Fibroblast of lung (primary cell): ENCODE results near the gene ESR2. TPM values are rescaled to one million over a fixed set of nuclear protein-coding genes. Genes with fewer than 3 reads are reported as not detected.

Source experiments
- DNase-seq, 2 donors: peaks; one replicate each; pipeline versions ENCODE4 v3.0.0 to v3.0.0-alpha.2; 2010; ENCODE audit warnings: low read depth in 2 of 2
- H2AFZ ChIP-seq: 2 replicates; pipeline ENCODE4 v1.5.1; 2012; ENCODE audit warnings: low read length, control low read depth, inconsistent platforms
- H3K27ac ChIP-seq: 2 replicates; pipeline ENCODE4 v1.5.1; 2011; ENCODE audit warnings: low read length, control low read depth; ENCODE audit not compliant: insufficient read depth
- H3K27me3 ChIP-seq: 2 replicates; pipeline ENCODE4 v1.5.1; 2011; ENCODE audit warnings: mild to moderate bottlenecking, low read length; ENCODE audit not compliant: control insufficient read depth, insufficient read depth
- H3K36me3 ChIP-seq: 2 replicates; pipeline ENCODE4 v1.5.1; 2011; ENCODE audit warnings: low read length; ENCODE audit not compliant: control insufficient read depth, insufficient read depth
- H3K4me1 ChIP-seq: 2 replicates; pipeline ENCODE4 v1.5.1; 2011; ENCODE audit warnings: low read length; ENCODE audit not compliant: control insufficient read depth, insufficient read depth; ENCODE audit errors: extremely low read depth
- H3K4me2 ChIP-seq: 2 replicates; pipeline ENCODE4 v1.5.1; 2011; ENCODE audit warnings: low read length, control low read depth; ENCODE audit not compliant: insufficient read depth; ENCODE audit errors: extremely low read depth
- H3K4me3 ChIP-seq, 4 experiments: fragments of 200-600 bp in 1 of 4; sonication (generic) in 1 of 4; replicated peaks in 1 of 4; 2 replicates each; pipeline ENCODE4 v1.5.1; 2011 to 2016; ENCODE audit warnings: low read length in 4 of 4, low read depth in 3 of 4, mild to moderate bottlenecking in 3 of 4, control low read depth in 2 of 4, inconsistent platforms in 1 of 4, mixed read lengths in 1 of 4; ENCODE audit not compliant: insufficient read depth in 1 of 4; ENCODE audit errors: control extremely low read depth in 1 of 4
- H3K79me2 ChIP-seq: 2 replicates; pipeline ENCODE4 v1.5.1; 2012; ENCODE audit warnings: mild to moderate bottlenecking, low read length, inconsistent platforms; ENCODE audit not compliant: control insufficient read depth, insufficient read depth
- H3K9ac ChIP-seq: 2 replicates; pipeline ENCODE4 v1.5.1; 2011; ENCODE audit warnings: mild to moderate bottlenecking, low read length, control low read depth; ENCODE audit not compliant: insufficient read depth
- H3K9me3 ChIP-seq: 2 replicates; pipeline ENCODE4 v1.5.1; 2012; ENCODE audit warnings: low read depth, low read length; ENCODE audit not compliant: control insufficient read depth, insufficient read depth
- H4K20me1 ChIP-seq: 2 replicates; pipeline ENCODE4 v1.5.1; 2011; ENCODE audit warnings: low read length; ENCODE audit not compliant: control insufficient read depth, insufficient read depth; ENCODE audit errors: extremely low read depth
- EZH2 ChIP-seq: IDR thresholded peaks from 2 replicates; pipeline ENCODE4 v1.5.1; 2012; ENCODE audit warnings: low read length, control low read depth, mild to moderate bottlenecking; ENCODE audit errors: missing control alignments
- polyA plus RNA-seq, 2 donors: library from polyadenylated mRNA; depleted of rRNA in 1 of 2; stranded (reverse) in 1 of 2; unstranded in 1 of 2; fragments of >200 nt; gene quantifications; 2 replicates each; pipeline ENCODE4 v1.2.1, GENCODE V29; 2011 to 2012; ENCODE audit warnings: missing spikeins in 1 of 2
- total RNA-seq: library from RNA; depleted of rRNA; stranded (reverse); fragments of >200 nt; gene quantifications from 2 replicates; pipeline ENCODE4 v1.2.1, GENCODE V29; 2014
- TF ChIP-seq, protein P1 (sequence below), 2 donors: IDR thresholded peaks in 1 of 2; conservative IDR thresholded peaks in 1 of 2; 1 replicate in 1 of 2; 2 replicates in 1 of 2; pipeline ENCODE4 v1.5.1; 2011 to 2012; ENCODE audit warnings: low read length in 2 of 2, control low read depth in 1 of 2, inconsistent platforms in 1 of 2, low read depth in 1 of 2, mild to moderate bottlenecking in 1 of 2

The ESR2 gene
- total and polyA plus RNA-seq, 2 donors (not counting 1 experiment from before 2014, with no cell fraction given) = 0.02 to 0.66 TPM

DNA sequence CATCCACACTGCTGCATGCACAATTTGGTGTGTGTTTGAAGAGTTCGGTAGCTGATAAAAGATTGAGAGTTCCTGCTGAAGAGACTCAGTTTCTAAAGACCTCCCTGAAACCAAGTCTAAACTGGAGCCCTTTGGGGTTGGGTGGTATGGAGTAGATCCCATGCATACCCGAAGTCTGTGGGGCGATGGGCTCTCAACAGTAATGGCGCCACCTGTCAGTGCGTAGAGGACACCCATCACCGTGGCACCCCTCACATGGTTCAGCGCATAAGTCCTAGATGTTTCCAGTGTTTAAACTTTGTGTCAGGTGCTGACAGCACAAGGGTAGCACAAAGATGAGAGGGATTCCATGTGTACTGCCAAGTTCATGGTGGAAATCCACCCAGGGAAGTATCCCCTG, 85.9 kb downstream of the ESR2 start:
- H3K4me2 ChIP-seq = no peak overlapping the region
- no peak for DNase-seq
- H3K79me2 ChIP-seq = no peaks in the 10 kb centered on the region
- H3K9ac ChIP-seq = no peak overlapping the region
- no peak overlapping the region for H2AFZ ChIP-seq
- H4K20me1 ChIP-seq = no peaks in the 10 kb centered on the region
- H3K27ac ChIP-seq = no peak overlapping the region
- no peak for TF ChIP-seq EZH2
- TF ChIP-seq, protein P1, sequence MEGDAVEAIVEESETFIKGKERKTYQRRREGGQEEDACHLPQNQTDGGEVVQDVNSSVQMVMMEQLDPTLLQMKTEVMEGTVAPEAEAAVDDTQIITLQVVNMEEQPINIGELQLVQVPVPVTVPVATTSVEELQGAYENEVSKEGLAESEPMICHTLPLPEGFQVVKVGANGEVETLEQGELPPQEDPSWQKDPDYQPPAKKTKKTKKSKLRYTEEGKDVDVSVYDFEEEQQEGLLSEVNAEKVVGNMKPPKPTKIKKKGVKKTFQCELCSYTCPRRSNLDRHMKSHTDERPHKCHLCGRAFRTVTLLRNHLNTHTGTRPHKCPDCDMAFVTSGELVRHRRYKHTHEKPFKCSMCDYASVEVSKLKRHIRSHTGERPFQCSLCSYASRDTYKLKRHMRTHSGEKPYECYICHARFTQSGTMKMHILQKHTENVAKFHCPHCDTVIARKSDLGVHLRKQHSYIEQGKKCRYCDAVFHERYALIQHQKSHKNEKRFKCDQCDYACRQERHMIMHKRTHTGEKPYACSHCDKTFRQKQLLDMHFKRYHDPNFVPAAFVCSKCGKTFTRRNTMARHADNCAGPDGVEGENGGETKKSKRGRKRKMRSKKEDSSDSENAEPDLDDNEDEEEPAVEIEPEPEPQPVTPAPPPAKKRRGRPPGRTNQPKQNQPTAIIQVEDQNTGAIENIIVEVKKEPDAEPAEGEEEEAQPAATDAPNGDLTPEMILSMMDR (conservative IDR thresholded peaks at IDR 0.05 in 1 of 2, IDR thresholded peaks at IDR 0.05 in 1 of 2; ENCODE audit: low read depth in 1 of 2, low read length in 2 of 2) = no peak
- H3K36me3 ChIP-seq = no peaks in the 10 kb centered on the region
- H3K27me3 ChIP-seq = no peaks in the 10 kb centered on the region
- H3K4me1 ChIP-seq = peaks cover 5% of the 10 kb centered on the region
- no peaks in the 10 kb centered on the region for H3K9me3 ChIP-seq
- H3K4me3 ChIP-seq = no peak overlapping the region

DNA sequence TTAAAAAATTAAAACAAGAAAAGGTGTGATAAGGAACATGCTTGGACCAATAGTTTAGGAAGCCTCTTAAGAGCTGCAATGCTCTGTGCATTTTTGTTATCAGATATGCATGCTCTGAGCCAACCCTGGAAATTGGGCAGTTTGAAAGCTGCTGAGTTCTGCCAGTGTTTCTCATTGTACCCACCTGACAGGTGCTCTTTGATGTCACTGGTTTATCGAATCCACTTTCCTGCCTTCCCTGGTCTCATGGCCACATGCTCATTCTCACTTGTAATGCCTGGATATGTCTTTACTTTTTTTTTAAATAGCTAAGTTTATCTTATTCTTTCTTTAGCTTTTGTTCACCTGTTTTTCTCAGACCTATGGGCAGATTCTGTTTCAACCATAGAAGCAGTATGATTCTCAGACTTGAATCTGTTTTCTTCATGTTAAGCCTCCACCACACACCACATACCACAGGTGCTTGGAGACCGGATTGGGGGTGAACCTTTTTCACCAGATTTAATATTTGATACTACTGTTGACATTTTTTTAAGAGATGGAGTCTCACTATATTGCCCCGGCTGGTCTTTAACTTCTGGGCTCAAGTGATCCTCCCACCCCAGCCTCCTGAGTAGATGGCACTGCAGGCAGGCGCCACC, 90.7 kb downstream of the ESR2 start:
- Histone ChIP-seq H4K20me1 (no peaks in the 10 kb centered on the region), H2AFZ (no peak overlapping the region), H3K9me3 (no peaks in the 10 kb centered on the region), H3K9ac (no peak overlapping the region), H3K27me3 (no peaks in the 10 kb centered on the region), H3K79me2 (no peaks in the 10 kb centered on the region), H3K4me3 (no peak overlapping the region), H3K36me3 (no peaks in the 10 kb centered on the region), H3K27ac (no peak overlapping the region), H3K4me2 (no peak overlapping the region), H3K4me1 (no peaks in the 10 kb centered on the region)
- DNase-seq = no peak
- TF ChIP-seq, protein P1 (conservative IDR thresholded peaks at IDR 0.05 in 1 of 2, IDR thresholded peaks at IDR 0.05 in 1 of 2; ENCODE audit: low read depth in 1 of 2, low read length in 2 of 2) = no peak
- no peak for TF ChIP-seq EZH2

DNA sequence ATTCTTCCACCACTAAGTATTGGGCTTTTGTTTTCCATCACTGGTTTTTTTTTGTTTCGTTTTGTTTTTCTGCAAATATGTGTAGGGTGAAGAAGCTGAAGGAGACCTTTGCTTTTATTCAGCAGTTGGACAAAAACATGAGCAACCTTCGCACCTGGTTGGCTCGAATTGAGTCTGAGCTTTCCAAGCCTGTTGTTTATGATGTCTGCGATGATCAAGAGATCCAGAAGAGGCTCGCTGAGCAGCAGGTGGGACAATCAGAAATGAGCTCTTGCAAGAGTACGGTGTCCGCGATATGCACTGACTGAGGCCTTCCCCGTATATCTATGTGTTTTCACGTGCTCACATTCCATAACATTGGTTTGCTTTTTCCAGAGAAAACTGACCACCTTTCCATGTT, 91.5 kb downstream of the ESR2 start:
- Histone ChIP-seq H2AFZ (no peak overlapping the region), H3K36me3 (no peaks in the 10 kb centered on the region), H4K20me1 (no peaks in the 10 kb centered on the region), H3K4me1 (no peaks in the 10 kb centered on the region), H3K9me3 (no peaks in the 10 kb centered on the region), H3K4me2 (no peak overlapping the region), H3K4me3 (no peak overlapping the region), H3K27me3 (no peaks in the 10 kb centered on the region), H3K79me2 (no peaks in the 10 kb centered on the region), H3K9ac (no peak overlapping the region), H3K27ac (no peak overlapping the region)
- TF ChIP-seq, protein P1 (conservative IDR thresholded peaks at IDR 0.05 in 1 of 2, IDR thresholded peaks at IDR 0.05 in 1 of 2; ENCODE audit: low read depth in 1 of 2, low read length in 2 of 2) = no peak
- TF ChIP-seq EZH2 = no peak
- no peak for DNase-seq
